Stimulated activated CD8-positive, alpha-beta memory T cell treated with anti-CD3 and anti-CD28 coated beads, Interleukin-4, amount 100 ng/mL, for 1 hour (primary cell): ENCODE measurements around the gene PTGER2.

Experiments
- DNase-seq, 2 donors: peaks; one replicate each; pipeline ENCODE4 v3.0.0-alpha.2; 2020; ENCODE audit warnings: low read depth in 2 of 2, low spot score in 1 of 2

The PTGER2 gene

DNA sequence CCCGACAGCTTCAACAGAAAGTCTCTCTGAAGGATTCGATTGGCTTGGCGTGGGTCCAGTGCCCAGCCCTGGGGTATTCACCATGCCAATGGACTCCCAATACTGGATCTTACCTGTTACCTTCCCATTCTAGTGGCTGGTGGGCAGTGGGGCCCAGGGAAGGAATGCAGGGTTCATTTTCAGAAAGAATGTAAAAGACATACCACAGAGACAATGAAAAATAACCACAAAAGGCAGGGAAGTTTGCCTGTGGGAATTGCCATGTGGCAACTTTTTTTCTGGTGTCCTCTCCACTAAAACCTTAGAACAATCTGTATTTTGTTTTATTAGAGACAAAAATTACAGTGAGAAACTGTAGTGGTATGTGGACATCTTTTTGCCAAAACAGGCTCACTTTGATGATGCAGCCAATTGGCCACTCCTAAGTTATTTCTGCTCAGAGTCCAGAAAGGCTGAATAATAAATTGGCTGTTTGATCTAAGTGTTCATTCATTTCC lies 55.2 kb downstream of the PTGER2 start:
- no peak for DNase-seq

DNA sequence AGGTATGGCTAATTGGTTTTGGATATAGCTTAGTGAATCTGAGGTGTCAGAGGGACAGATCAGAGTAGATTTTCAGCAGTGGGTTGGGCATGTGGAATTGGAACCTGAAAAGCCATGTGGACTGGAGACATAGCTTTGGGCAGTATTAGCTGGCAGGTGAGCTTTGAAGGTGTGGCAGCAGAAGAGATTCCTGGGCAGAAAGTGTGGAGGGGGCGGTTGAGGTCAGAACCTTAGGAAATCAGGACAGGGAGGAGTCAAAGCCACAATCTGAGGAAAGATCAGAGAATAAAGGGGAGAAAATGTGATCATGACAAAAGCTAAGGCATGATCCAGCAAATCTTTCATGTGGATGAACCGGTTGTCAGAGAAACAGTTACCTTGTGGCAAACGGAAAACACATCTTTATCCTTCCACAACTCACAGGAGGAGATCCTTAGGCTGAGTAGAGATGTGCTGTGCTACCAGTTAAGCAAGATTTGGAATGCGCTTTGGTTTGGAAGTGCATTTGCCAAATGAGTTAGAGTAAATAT lies 56.4 kb downstream of the PTGER2 start:
- no peak for DNase-seq

GRCh38 chr14:52377940-52378339 lies 63.8 kb downstream of the PTGER2 start:
- no peak for DNase-seq
